HL-60 (cell line): ENCODE data around the gene PARP16.

Experiments
- DNase-seq, 2 experiments: peaks; one replicate each; pipeline ENCODE4 v3.0.0-alpha.2; 2010 to 2020; ENCODE audit warnings: low read depth in 1 of 2, low spot score in 1 of 2
- H3K27ac ChIP-seq: fragments of 250-450 bp; sonication (Bioruptor Pico); replicated peaks from 2 replicates; pipeline ENCODE4 v1.5.1; 2020; ENCODE audit warnings: mild to moderate bottlenecking, moderate library complexity
- H3K27me3 ChIP-seq: fragments of 250-450 bp; sonication (Bioruptor Pico); 2 replicates; pipeline ENCODE4 v1.5.1; 2021; ENCODE audit warnings: mild to moderate bottlenecking, moderate library complexity; ENCODE audit not compliant: insufficient read depth, poor library complexity, severe bottlenecking
- H3K4me3 ChIP-seq: replicated peaks from 2 replicates; pipeline ENCODE4 v1.5.1; 2011; ENCODE audit warnings: mild to moderate bottlenecking, control low read depth, low read length; ENCODE audit not compliant: insufficient read depth
- GABPA ChIP-seq: IDR thresholded peaks from 2 replicates; pipeline ENCODE4 v1.6.1; 2012; ENCODE audit warnings: low read depth
- POLR2AphosphoS5 ChIP-seq: IDR thresholded peaks from 2 replicates; pipeline ENCODE4 v1.6.1; 2012; ENCODE audit warnings: low read depth
- SPI1 ChIP-seq: IDR thresholded peaks from 2 replicates; pipeline ENCODE4 v1.6.1; 2012; ENCODE audit warnings: low read depth, mild to moderate bottlenecking, borderline replicate concordance
- TF ChIP-seq, protein P1 (sequence below): IDR thresholded peaks from 2 replicates; pipeline ENCODE4 v1.6.1; 2012; ENCODE audit warnings: low read depth; ENCODE audit not compliant: insufficient replicate concordance
- TF ChIP-seq, protein P2 (sequence below): IDR thresholded peaks from one replicate; pipeline ENCODE4 v1.5.1; 2011; ENCODE audit warnings: low read length, control low read depth, inconsistent platforms; ENCODE audit not compliant: insufficient read depth

The PARP16 gene

DNA sequence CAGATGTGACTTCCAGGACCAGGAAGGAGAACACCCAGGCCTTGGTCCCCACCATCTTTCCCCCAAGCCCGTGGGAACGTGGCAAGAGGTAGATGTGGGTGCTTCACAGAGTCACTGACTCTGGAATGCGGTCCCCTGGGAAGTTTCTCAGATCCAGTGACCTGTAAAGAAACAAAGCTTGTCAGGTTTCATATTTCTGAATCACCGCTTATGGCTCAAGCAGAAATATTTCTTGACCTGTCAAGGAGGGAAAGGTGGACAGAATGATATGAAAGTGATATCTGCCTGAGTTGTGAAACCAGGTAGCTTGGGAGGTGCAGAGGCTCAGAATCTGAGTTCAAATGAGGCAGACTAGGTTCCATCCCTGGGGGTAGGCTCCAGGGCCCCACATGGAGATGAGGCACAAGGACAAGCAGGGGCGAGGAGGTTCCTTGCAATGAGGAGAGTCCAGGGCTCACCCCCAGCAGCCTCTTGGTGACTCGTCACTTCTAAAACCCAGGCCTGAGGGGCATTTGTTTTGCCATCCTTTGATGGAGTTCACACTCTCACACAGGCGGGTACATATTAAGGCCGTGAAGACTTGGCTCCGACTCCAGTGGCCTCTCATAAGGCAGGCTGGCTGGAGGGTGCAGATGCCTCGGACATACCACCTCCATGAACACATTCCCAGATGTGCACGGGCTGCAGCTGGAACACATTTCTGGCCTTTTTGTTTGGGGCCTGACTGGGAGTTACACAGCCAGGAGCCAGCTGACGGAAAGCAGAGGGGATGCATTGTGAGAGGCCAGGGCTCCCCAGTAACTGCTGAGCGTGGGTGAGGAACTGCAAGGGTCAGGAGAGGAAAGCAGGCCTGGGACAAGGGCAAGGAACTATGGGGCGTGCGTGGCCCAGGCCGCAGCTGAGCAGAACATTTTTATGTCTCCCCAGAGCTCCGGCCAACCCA lies 76.7 kb downstream of the PARP16 start:
- no peak for DNase-seq
- Histone ChIP-seq H3K27ac (no peak overlapping the region), H3K27me3 (no peaks in the 10 kb centered on the region), H3K4me3 (no peak overlapping the region)
- TF ChIP-seq, protein P1, sequence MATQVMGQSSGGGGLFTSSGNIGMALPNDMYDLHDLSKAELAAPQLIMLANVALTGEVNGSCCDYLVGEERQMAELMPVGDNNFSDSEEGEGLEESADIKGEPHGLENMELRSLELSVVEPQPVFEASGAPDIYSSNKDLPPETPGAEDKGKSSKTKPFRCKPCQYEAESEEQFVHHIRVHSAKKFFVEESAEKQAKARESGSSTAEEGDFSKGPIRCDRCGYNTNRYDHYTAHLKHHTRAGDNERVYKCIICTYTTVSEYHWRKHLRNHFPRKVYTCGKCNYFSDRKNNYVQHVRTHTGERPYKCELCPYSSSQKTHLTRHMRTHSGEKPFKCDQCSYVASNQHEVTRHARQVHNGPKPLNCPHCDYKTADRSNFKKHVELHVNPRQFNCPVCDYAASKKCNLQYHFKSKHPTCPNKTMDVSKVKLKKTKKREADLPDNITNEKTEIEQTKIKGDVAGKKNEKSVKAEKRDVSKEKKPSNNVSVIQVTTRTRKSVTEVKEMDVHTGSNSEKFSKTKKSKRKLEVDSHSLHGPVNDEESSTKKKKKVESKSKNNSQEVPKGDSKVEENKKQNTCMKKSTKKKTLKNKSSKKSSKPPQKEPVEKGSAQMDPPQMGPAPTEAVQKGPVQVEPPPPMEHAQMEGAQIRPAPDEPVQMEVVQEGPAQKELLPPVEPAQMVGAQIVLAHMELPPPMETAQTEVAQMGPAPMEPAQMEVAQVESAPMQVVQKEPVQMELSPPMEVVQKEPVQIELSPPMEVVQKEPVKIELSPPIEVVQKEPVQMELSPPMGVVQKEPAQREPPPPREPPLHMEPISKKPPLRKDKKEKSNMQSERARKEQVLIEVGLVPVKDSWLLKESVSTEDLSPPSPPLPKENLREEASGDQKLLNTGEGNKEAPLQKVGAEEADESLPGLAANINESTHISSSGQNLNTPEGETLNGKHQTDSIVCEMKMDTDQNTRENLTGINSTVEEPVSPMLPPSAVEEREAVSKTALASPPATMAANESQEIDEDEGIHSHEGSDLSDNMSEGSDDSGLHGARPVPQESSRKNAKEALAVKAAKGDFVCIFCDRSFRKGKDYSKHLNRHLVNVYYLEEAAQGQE = no peak
- TF ChIP-seq GABPA (no peak), SPI1 (no peak), POLR2AphosphoS5 (no peak)
- TF ChIP-seq, protein P2, sequence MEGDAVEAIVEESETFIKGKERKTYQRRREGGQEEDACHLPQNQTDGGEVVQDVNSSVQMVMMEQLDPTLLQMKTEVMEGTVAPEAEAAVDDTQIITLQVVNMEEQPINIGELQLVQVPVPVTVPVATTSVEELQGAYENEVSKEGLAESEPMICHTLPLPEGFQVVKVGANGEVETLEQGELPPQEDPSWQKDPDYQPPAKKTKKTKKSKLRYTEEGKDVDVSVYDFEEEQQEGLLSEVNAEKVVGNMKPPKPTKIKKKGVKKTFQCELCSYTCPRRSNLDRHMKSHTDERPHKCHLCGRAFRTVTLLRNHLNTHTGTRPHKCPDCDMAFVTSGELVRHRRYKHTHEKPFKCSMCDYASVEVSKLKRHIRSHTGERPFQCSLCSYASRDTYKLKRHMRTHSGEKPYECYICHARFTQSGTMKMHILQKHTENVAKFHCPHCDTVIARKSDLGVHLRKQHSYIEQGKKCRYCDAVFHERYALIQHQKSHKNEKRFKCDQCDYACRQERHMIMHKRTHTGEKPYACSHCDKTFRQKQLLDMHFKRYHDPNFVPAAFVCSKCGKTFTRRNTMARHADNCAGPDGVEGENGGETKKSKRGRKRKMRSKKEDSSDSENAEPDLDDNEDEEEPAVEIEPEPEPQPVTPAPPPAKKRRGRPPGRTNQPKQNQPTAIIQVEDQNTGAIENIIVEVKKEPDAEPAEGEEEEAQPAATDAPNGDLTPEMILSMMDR = no peak

DNA sequence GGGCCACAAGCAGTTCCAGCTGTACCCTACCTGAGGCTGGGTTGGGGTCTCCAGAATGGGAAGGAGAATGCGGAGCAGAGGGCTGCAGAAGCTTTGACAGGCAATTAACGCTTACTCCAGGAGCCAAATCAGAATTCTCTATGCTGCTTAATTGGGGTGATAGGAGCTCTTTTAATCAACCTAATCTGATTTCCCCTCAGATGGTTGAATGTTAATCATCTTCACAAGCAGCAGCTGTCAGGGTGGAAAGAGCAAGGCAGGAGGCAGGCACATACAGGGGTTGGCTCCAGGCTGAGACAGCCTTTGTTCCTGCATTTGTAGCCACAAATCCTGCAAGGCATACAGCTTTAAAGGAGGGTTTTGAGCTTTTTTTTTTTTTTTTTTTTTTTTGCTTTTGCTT lies 78.0 kb downstream of the PARP16 start:
- TF ChIP-seq SPI1 = no peak
- no peak for TF ChIP-seq POLR2AphosphoS5
- TF ChIP-seq, protein P1 = no peak
- TF ChIP-seq GABPA = no peak
- TF ChIP-seq, protein P2 = no peak
- no peak overlapping the region for H3K27ac ChIP-seq

More for the DNA sequence above, 78.0 kb downstream of the PARP16 start:
- no peak overlapping the region for H3K4me3 ChIP-seq
- DNase-seq = no peak
- H3K27me3 ChIP-seq = no peaks in the 10 kb centered on the region
